ENCODE results near the gene TOM1L2.

Gene TOM1L2

DNA sequence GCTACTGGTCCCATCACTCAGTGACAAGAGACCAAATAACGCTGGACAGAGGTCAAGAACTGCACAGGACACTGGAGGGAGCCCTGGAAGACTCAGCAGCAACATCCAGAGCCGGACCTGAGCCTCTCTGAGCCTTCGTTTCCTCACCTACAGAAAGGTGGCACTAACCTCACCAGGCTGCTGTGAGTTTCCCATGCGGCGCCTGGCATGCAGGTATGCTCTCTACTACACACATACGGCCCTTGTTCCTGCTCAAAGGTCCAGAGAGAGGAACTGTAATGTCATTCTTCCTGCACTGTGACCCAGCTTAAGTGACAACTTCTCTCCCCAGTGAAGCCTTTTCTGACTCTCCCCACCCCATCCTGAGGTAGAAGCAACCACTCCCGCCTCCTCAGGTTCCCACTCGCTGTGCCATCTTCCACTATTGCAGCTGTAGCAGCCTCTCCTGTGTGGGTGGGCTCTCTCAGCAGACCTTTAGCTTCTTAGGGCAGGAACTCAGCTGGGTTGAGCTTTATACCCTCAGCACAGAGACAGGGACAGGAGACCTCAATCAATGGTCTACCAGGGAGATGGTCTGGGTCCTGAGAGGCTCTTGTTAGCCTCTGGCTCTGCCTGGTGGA, 91.5 kb downstream of the TOM1L2 start:
- DNase-seq (ENCODE audit: low read depth in 1 of 2, low spot score in 1 of 2): no peak

DNA sequence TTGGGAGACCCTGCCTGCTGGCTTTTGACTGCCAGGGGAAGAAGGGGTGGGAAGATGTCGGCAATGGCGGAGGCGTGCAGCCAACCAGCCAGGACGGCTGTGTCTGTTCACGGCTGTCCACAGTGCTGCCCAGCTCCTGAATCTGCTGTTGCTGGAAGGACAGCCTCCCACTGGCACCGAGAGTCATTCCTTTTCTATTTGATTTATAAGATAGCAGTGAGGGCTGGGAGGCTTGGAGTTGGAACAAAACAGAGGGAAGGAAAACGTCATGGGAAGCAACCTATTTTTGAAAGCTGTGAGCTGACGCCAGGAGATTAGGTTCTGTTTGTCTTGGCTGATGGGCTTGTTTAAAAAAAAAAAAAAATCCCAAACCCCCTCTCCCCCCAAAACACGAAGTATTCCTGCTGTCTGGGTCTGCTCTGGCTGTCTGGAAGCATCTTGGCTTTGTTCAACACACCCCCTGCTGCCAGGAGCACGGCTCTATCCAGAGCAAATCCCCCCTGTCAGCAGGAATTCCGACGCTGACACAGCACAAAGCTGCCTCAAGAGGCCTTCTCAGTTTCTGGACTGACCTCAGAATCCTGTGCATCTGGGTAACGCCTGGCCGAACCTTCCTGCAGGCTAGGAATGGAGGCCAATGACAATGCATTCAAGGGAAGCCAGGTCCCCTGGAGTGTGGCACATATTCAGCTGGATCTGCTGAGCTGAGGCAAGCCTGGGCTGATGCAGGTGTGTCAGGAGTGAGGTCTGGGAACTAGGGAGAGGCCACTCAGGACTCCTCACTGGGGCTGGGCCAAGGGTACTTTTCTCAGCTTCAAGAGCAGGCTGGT, 94.5 kb downstream of the TOM1L2 start:
- DNase-seq (ENCODE audit: low read depth in 1 of 2, low spot score in 1 of 2): no peak

DNA sequence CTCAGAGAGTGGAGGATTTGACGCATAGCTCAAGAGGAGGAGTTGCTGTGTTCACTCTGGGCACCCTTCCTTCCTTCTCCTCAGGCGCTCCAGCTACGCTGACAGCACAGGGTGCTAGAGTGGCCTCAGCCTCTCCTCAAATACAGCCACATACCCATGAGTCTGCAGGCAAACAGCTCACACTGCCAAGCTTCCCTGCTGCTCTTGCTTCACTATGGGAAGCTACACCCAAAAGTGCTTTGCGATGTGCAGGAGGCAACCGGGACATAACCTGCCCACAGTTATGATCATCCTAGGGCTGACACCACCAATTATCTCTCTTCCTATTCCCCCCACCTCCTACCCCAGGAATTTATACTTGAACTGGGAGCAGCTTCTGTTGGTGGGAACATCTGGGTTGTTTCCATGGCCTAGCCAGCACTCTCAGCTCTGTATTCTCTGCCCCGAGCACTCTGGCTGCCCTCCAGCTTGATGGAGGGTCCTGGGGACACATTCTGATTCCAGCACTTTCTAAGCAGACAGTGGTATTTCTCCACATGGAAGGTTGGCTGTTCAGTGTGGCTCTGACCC, 95.2 kb downstream of the TOM1L2 start:
- DNase-seq (ENCODE audit: low read depth in 1 of 2, low spot score in 1 of 2): no peak

DNA sequence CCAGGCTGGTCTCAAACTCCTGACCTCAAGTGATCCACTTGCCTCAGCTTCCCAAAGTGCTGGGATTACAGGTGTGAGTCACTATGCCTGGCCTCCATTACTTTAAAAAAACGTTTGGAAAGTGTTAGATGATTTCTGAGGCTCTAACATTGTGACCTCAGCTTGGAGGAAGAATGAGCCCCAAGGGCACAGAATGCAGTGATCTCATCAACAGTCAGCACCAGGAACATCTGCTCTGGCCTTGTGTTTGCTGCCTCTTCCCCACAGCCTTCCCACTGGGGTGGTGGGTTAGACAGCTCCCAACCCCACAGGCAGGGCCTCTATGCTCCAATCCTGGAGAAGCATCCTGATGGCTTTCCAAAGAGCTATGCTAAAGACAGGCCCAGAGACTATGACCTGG, 97.7 kb downstream of the TOM1L2 start:
- no peak for DNase-seq (ENCODE audit: low read depth in 1 of 2, low spot score in 1 of 2)

- no peak for DNase-seq (ENCODE audit: low read depth in 1 of 2, low spot score in 1 of 2)
These were observed 98.7 kb downstream of the TOM1L2 start for GRCh38 chr17:17873450-17873991.

- DNase-seq (ENCODE audit: low read depth in 1 of 2, low spot score in 1 of 2): no peak
These were observed 99.5 kb downstream of the TOM1L2 start for GRCh38 chr17:17872547-17873345.

DNA sequence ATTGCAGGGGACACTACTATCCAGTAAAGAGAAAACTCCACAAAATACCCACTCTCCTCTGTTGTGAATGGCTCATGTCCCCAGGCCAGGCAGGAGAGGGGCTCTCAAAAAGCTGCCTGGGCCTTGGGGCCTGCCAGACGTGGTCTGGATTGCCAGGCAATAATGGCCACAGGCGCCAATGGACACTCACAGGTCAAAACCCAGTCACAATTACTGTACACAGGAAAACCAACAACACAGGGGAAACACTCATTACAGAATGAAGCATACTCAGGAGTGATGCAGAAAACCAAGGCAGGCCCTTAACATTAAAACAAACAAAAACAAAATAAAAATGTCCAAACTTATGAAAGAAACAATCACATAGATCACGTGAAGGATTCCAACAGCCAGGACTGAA, 100.3 kb downstream of the TOM1L2 start:
- DNase-seq (ENCODE audit: low read depth in 1 of 2, low spot score in 1 of 2): no peak

GRCh38 chr17:17870247-17870646, 102.0 kb downstream of the TOM1L2 start:
- DNase-seq (ENCODE audit: low read depth in 1 of 2, low spot score in 1 of 2): no peak

- DNase-seq (ENCODE audit: low read depth in 1 of 2, low spot score in 1 of 2): no peak
These were observed 103.3 kb downstream of the TOM1L2 start for GRCh38 chr17:17868641-17869522.

- DNase-seq (ENCODE audit: low read depth in 1 of 2, low spot score in 1 of 2): no peak
These were observed 105.3 kb downstream of the TOM1L2 start for GRCh38 chr17:17866897-17867296.

- DNase-seq (ENCODE audit: low read depth in 1 of 2, low spot score in 1 of 2): no peak
These were observed 105.8 kb downstream of the TOM1L2 start for GRCh38 chr17:17866425-17866824.

DNA sequence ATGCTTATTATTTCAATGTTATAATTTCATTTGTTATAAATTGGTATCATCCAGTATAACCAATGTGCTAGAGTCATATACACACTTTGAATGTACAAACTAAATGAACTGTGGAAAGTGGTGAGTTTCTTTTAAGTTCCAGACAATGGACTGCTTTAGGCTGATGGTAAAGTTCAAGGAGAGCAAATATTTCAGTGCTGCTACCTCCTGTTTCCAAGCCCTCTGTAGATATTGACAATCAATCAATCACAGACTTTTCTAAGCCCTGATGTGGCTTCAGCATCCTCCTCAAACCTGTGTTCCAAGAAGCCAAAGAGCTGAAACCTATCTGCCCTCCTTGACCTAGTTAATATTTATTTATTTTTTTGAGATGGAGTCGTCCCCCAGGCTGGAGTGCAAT, 107.2 kb downstream of the TOM1L2 start:
- DNase-seq (ENCODE audit: low read depth in 1 of 2, low spot score in 1 of 2): no peak

DNA sequence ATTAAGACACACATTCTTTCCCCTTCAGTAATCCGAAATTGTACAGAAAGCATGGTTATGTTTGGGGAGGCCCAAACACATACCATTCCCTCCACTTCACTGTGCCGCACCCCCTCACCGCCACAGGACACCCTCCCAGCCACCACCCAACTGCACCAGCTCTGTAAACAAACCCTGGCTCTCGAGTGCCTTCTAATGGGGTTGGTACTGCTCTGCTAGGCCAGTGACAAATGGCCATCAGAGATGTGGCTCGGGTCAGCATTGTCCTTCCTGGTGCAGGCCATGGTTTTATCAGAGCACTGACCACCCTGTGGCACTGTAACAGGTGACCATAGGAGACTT, 111.5 kb downstream of the TOM1L2 start:
- DNase-seq (ENCODE audit: low read depth in 1 of 2, low spot score in 1 of 2): no peak

- peak in 1 of 2 donors; percentile 59 for DNase-seq (ENCODE audit: low read depth in 1 of 2, low spot score in 1 of 2)
These were observed 112.1 kb downstream of the TOM1L2 start for GRCh38 chr17:17859909-17860765.

DNA sequence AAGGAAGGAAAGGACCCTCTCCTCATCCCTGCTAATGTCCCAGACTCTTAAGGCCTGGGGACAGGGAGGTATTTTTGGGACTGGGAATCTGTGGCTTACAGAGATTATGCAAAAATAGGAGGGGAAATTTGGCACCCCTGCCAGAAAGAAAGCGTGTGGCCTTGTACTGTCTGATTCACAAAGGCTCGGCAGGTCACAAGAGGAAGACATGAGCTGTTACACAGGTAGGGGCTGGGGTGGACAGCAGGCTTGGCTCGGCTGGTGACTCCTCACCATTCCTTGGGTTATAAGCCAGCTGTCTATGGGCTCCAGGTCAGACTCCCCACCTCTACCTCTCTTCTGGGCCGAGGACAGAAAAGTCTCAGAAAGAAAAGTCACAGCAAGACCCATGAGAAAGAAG, 114.7 kb downstream of the TOM1L2 start:
- DNase-seq (ENCODE audit: low read depth in 1 of 2, low spot score in 1 of 2): no peak

- no peak for DNase-seq (ENCODE audit: low read depth in 1 of 2, low spot score in 1 of 2)
These were observed 115.8 kb downstream of the TOM1L2 start for GRCh38 chr17:17856386-17856785.

- DNase-seq (ENCODE audit: low read depth in 1 of 2, low spot score in 1 of 2): no peak
These were observed 116.2 kb downstream of the TOM1L2 start for GRCh38 chr17:17855976-17856375.

- DNase-seq (ENCODE audit: low read depth in 1 of 2, low spot score in 1 of 2): peak in 1 of 2 donors; percentile 48
These were observed 118.3 kb downstream of the TOM1L2 start for GRCh38 chr17:17853811-17854447.

GRCh38 chr17:17852930-17853329, 119.3 kb downstream of the TOM1L2 start:
- DNase-seq (ENCODE audit: low read depth in 1 of 2, low spot score in 1 of 2): no peak

All from activated CD4-positive, alpha-beta T cell treated with anti-CD3 and anti-CD28 coated beads, Interleukin-2, amount 50 U/mL, for 24 hours (primary cell).